Endothelial cell of umbilical vein (primary cell): ENCODE data around the gene FMNL2. TPM values are rescaled to one million over a fixed set of nuclear protein-coding genes. Genes with fewer than 3 reads are reported as not detected.

ENCODE experiments used
- BruUV-seq: library from RNA; stranded (reverse); fragments of 400-500 nt; replicated peaks from 2 replicates; lab custom pipeline; 2021; lab: Mats Ljungman, UMichigan
- CTCF ChIA-PET: fragments of 300-600, 350-600 bp; sonication (Branson Sonifier 250); formaldehyde crosslinking; loops from one replicate; lab custom pipeline; 2021; ENCODE audit warnings: antibody characterized with exemption, inconsistent platforms; lab: Charles Lee
- POLR2A ChIA-PET: fragments of 300-600, 350-600 bp; sonication (Branson Sonifier 250); formaldehyde crosslinking; loops from one replicate; lab custom pipeline; 2021; ENCODE audit warnings: antibody characterized with exemption, inconsistent platforms; lab: Charles Lee
- DNase-seq: peaks from one replicate; pipeline ENCODE4 v3.0.0-alpha.2; 2011; ENCODE audit warnings: low read depth, low spot score
- FAIRE-seq: peaks from 2 replicates; lab custom pipeline; 2011; peaks lifted over from hg19 to GRCh38; lab: Jason Lieb, UNC
- H2AFZ ChIP-seq: 2 replicates; pipeline ENCODE4 v1.6.0; 2012; ENCODE audit warnings: low read depth, low read length, control low read depth, inconsistent platforms
- H3K27ac ChIP-seq: 2 replicates; pipeline ENCODE4 v1.5.1; 2011; ENCODE audit warnings: low read depth, mild to moderate bottlenecking, control low read depth, low read length, moderate library complexity; ENCODE audit not compliant: insufficient read depth
- H3K27me3 ChIP-seq, 2 experiments: 2 replicates each; pipeline versions ENCODE4 v1.6.0 to v1.6.1; 2011; ENCODE audit warnings: low read length in 2 of 2, mixed read lengths in 1 of 2; ENCODE audit not compliant: control insufficient read depth in 2 of 2, insufficient read depth in 2 of 2
- H3K36me3 ChIP-seq, 2 experiments: 2 replicates in 1 of 2; 3 replicates in 1 of 2; pipeline ENCODE4 v1.5.1; 2011; ENCODE audit warnings: low read length in 2 of 2, mild to moderate bottlenecking in 1 of 2, moderate library complexity in 1 of 2; ENCODE audit not compliant: control insufficient read depth in 2 of 2, insufficient read depth in 2 of 2; ENCODE audit errors: extremely low read depth in 1 of 2
- H3K4me1 ChIP-seq: 3 replicates; pipeline ENCODE4 v1.5.1; 2011; ENCODE audit warnings: mild to moderate bottlenecking, low read length; ENCODE audit not compliant: control insufficient read depth, insufficient read depth; ENCODE audit errors: extremely low read depth
- H3K4me2 ChIP-seq: 2 replicates; pipeline ENCODE4 v1.6.1; 2011; ENCODE audit warnings: low read length, control low read depth, mixed read lengths; ENCODE audit not compliant: insufficient read depth
- H3K4me3 ChIP-seq, 3 experiments: fragments of 200-600 bp in 1 of 3; sonication (generic), shearing (Covaris generic) in 1 of 3; replicated peaks in 1 of 3; 2 replicates each; pipeline ENCODE4 v1.5.1; 2011 to 2016; ENCODE audit warnings: control low read depth in 3 of 3, low read length in 3 of 3, mild to moderate bottlenecking in 2 of 3, inconsistent platforms in 1 of 3, low read depth in 1 of 3, moderate library complexity in 1 of 3; ENCODE audit not compliant: insufficient read depth in 1 of 3
- H3K79me2 ChIP-seq: 2 replicates; pipeline ENCODE4 v1.6.0; 2012; ENCODE audit warnings: low read length, inconsistent platforms; ENCODE audit not compliant: control insufficient read depth, insufficient read depth
- H3K9ac ChIP-seq: replicated peaks from 2 replicates; pipeline ENCODE3; 2011; ENCODE audit warnings: low read length, control low read depth; ENCODE audit not compliant: insufficient read depth; ENCODE audit errors: extremely low read depth
- H3K9me1 ChIP-seq: replicated peaks from 3 replicates; pipeline ENCODE4 v1.6.0; 2011; ENCODE audit warnings: mild to moderate bottlenecking, low read length; ENCODE audit not compliant: control insufficient read depth, insufficient read depth; ENCODE audit errors: extremely low read depth
- H3K9me3 ChIP-seq: replicated peaks from 2 replicates; pipeline ENCODE4 v1.5.1; 2012; ENCODE audit warnings: low read length, inconsistent platforms; ENCODE audit not compliant: control insufficient read depth, insufficient read depth
- H4K20me1 ChIP-seq: replicated peaks from 2 replicates; pipeline ENCODE3; 2011; ENCODE audit warnings: mild to moderate bottlenecking, low read length; ENCODE audit not compliant: control insufficient read depth, insufficient read depth; ENCODE audit errors: extremely low read depth
- EZH2 ChIP-seq: IDR thresholded peaks from 2 replicates; pipeline ENCODE4 v1.6.1; 2012; ENCODE audit warnings: borderline replicate concordance, low read depth, mild to moderate bottlenecking, moderate library complexity, low read length, inconsistent platforms; ENCODE audit not compliant: severe bottlenecking
- FOS ChIP-seq: IDR thresholded peaks from 2 replicates; pipeline ENCODE4 v1.6.1; 2011; ENCODE audit warnings: mild to moderate bottlenecking, low read length, moderate library complexity, borderline replicate concordance; ENCODE audit not compliant: insufficient read depth
- GATA2 ChIP-seq: IDR thresholded peaks from 2 replicates; pipeline ENCODE4 v1.7.0; 2011; ENCODE audit warnings: low read depth, mild to moderate bottlenecking, moderate library complexity, mixed read lengths, low read length; ENCODE audit not compliant: insufficient read length, insufficient read depth
- JUN ChIP-seq: IDR thresholded peaks from 2 replicates; pipeline ENCODE4 v1.6.1; 2011; ENCODE audit warnings: borderline replicate concordance, low read depth; ENCODE audit not compliant: insufficient read length, insufficient read depth
- MYC ChIP-seq: IDR thresholded peaks from one replicate; pipeline ENCODE4 v1.6.1; 2011; ENCODE audit warnings: mild to moderate bottlenecking, low read depth, low read length
- POLR2A ChIP-seq: IDR thresholded peaks from 2 replicates; pipeline ENCODE4 v1.6.1; 2012; ENCODE audit warnings: low read depth, mild to moderate bottlenecking, control low read depth, low read length
- POLR2AphosphoS5 ChIP-seq: IDR thresholded peaks from 2 replicates; pipeline ENCODE4 v1.6.1; 2012; ENCODE audit warnings: low read depth, mild to moderate bottlenecking, control low read depth, low read length, moderate library complexity; ENCODE audit not compliant: insufficient read depth
- dilution Hi-C: fragments of 300-500 bp; cut with MboI; formaldehyde crosslinking; loops from one replicate; pipeline ENCODE4 v1.15.0; 2019; ENCODE audit warnings: low sequenced_read_pairs; ENCODE audit not compliant: extremely low pct_ligation_motif_present
- intact Hi-C: fragments of 100-400 bp; cut with micrococcal nuclease; formaldehyde crosslinking; loops from one replicate; pipeline ENCODE4 v1.10.0; 2022
- polyA plus RNA-seq, 4 experiments: library from polyadenylated mRNA; depleted of rRNA in 3 of 4; stranded (reverse) in 3 of 4; unstranded in 1 of 4; fragments of >200 nt; gene quantifications; 2 replicates each; pipeline versions ENCODE4 v1.2.1 to v1.2.3, GENCODE V29; 2011 to 2012; ENCODE audit warnings: missing spikeins in 1 of 4
- total RNA-seq: library from RNA; stranded (reverse); gene quantifications from 2 replicates; pipeline ENCODE4 v1.2.3, GENCODE V29; 2021
- TF ChIP-seq, protein P1 (sequence below), 2 donors: IDR thresholded peaks; 1 replicate in 1 of 2; 2 replicates in 1 of 2; pipeline ENCODE4 v1.5.1; 2011; ENCODE audit warnings: low read length in 2 of 2, mild to moderate bottlenecking in 2 of 2, moderate library complexity in 2 of 2, control low read depth in 1 of 2, inconsistent platforms in 1 of 2, low read depth in 1 of 2; ENCODE audit not compliant: insufficient read depth in 1 of 2; ENCODE audit errors: extremely low read depth in 1 of 2
- TF ChIP-seq, protein P2 (sequence below): IDR thresholded peaks from 2 replicates; pipeline ENCODE4 v1.6.1; 2011; ENCODE audit not compliant: insufficient read depth, insufficient read length

The FMNL2 gene
- total and polyA plus RNA-seq, 2 donors (not counting 3 experiments of a cell fraction or from before 2014, with no cell fraction given), result 8.3 to 28.0 TPM

DNA sequence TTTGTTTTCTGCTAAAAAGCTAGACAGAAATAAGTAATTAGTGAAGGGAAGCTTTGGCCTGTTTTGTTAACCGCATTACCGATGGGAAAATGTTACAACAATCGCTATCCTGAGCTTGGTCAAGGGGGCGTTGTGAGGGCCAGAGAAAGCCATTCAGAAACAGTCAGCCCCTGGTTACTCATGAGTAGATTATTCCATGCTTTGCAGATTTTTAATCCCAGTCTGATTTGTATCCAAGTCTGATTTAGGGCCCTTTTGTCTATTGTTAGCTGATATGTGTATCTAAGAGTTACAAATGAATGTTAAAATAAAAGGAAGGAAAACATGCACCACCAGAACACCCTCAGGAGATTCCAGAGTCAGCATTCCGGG is 283.2 kb downstream of the FMNL2 start:
- no peaks in the 10 kb centered on the region for H3K27me3 ChIP-seq
- no peak overlapping the region for H2AFZ ChIP-seq
- H4K20me1 ChIP-seq, result no peaks in the 10 kb centered on the region
- no peak for TF ChIP-seq EZH2
- TF ChIP-seq MYC, result no peak
- no peak for TF ChIP-seq FOS
- TF ChIP-seq GATA2, result no peak
- TF ChIP-seq POLR2A, result no peak
- TF ChIP-seq JUN, result no peak
- TF ChIP-seq, protein P1, sequence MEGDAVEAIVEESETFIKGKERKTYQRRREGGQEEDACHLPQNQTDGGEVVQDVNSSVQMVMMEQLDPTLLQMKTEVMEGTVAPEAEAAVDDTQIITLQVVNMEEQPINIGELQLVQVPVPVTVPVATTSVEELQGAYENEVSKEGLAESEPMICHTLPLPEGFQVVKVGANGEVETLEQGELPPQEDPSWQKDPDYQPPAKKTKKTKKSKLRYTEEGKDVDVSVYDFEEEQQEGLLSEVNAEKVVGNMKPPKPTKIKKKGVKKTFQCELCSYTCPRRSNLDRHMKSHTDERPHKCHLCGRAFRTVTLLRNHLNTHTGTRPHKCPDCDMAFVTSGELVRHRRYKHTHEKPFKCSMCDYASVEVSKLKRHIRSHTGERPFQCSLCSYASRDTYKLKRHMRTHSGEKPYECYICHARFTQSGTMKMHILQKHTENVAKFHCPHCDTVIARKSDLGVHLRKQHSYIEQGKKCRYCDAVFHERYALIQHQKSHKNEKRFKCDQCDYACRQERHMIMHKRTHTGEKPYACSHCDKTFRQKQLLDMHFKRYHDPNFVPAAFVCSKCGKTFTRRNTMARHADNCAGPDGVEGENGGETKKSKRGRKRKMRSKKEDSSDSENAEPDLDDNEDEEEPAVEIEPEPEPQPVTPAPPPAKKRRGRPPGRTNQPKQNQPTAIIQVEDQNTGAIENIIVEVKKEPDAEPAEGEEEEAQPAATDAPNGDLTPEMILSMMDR (IDR thresholded peaks at IDR 0.05; ENCODE audit: extremely low read depth in 1 of 2, insufficient read depth in 1 of 2, low read depth in 1 of 2, low read length in 2 of 2), result no peak
- TF ChIP-seq, protein P2, sequence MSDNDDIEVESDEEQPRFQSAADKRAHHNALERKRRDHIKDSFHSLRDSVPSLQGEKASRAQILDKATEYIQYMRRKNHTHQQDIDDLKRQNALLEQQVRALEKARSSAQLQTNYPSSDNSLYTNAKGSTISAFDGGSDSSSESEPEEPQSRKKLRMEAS, result no peak
- no peak for TF ChIP-seq POLR2AphosphoS5
- H3K79me2 ChIP-seq, result no peaks in the 10 kb centered on the region
- H3K9me3 ChIP-seq, result no peaks in the 10 kb centered on the region
- no peaks in the 10 kb centered on the region for H3K9me1 ChIP-seq
- no peak overlapping the region for H3K9ac ChIP-seq
- no peak overlapping the region for H3K4me2 ChIP-seq
- dilution Hi-C loops (no loop called here), intact Hi-C loops (no loop called here)
- BruUV-seq, result no TSS peak
- no peak overlapping the region for H3K4me3 ChIP-seq
- POLR2A ChIA-PET, result interaction anchor here (1.0 kb wide), 1 partner anchor 11 kb away, joined by 3 read pairs; no protein-coding TSS in a partner anchor
- H3K4me1 ChIP-seq, result peaks cover under 1% of the 10 kb centered on the region
- FAIRE-seq (no peak), DNase-seq (no peak)
- H3K27ac ChIP-seq, result no peak overlapping the region
- CTCF ChIA-PET, result interaction anchor here (0.7 to 1.7 kb wide), 3 partner anchors 9 to 20 kb away, joined by 3 to 11 read pairs (median 4); no protein-coding TSS in a partner anchor
- H3K36me3 ChIP-seq, result peaks cover 8 to 12% of the 10 kb centered on the region in 2 experiments
